GM18520 (cell line): Measurements from ENCODE around the gene EIF3C.
"Not testable (repeated sequence)": the region's sequence is repeated elsewhere in the genome, so short reads cannot be mapped to it uniquely, and the experiment has no call there.

ENCODE experiments used
- ATAC-seq: cut with Tn5 transposase; IDR thresholded peaks from one replicate; pipeline ENCODE4 v1.9.1; 2021; ENCODE audit not compliant: unreplicated experiment

Gene EIF3C

DNA sequence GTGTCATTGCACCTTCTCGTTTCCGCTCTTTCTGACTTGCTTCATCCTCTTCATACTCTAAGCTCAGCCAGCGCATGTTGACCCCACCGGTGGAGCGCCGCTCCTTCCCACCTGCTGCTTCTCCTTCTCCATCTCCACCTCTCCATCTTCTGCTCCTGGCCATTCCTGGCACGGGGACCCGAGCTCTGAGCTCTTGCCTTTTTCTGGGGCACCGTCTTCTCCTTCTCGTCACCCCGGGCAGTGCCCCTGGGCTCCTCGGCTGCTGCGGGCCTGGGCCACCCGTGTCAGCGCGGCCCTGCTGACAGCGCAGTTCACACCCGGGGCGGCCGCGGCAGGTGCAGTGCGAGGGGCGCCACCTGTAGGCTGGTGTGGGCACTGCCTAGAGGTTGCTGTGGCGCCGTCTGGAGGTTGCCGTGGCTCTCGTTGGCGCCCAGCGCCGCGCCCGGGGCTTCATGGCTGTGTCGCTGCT, 38.8 kb downstream of the EIF3C start:
- peak; percentile 92 for ATAC-seq

DNA sequence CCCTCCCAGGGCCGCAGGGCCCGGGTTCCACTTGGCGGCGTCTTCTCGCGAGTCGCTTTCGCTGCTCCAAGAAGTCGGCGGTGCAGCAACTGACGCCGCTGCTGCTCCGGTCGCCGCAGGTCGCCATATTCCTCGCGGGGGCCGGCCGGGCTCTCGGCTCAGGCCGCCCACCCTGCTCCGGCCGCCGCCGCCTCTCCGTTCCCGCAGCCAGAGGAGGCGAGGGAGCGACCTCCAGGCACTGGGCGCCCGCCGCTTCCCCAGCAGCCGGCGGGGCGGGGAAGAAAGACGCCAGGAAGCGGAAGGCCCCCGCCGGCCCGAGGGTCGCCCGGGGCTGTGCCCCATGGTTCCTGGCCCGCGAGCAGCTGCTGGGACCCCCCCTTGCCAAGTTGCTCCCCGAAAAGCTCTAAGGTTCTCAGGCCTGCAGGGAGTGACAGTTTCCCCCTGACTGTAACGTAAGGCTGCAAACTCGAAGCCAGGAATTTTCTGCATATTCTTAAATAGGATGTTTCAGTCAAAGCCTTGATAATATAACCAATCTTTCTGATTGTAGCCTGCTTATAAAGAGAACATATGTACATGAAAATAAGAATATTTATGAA, 39.3 kb downstream of the EIF3C start:
- not testable (repeated sequence) for ATAC-seq

DNA sequence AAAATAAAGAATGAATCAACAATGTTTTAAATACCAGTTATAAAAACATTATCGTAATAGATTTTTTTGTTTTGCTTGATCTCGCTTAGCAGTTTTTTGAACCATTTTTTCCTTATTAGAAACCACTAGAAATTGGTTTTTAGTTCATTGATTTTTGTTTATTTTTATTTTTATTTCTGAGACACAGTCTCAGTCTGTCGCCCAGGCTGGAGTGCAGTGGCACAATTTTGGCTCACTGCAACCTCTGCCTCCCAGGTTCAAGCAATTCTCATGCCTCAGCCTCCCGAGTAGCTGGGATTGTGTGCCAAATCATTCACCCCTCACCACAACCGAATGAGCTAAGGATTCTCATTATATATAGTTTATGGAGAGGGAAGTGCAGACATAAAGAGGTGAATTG, 40.2 kb downstream of the EIF3C start, which contains the start of gene NPIPB9:
NPIPB9 (plus strand) TSS at position 301 of the 400 bp plus-strand sequence.
- not testable (repeated sequence) for ATAC-seq

DNA sequence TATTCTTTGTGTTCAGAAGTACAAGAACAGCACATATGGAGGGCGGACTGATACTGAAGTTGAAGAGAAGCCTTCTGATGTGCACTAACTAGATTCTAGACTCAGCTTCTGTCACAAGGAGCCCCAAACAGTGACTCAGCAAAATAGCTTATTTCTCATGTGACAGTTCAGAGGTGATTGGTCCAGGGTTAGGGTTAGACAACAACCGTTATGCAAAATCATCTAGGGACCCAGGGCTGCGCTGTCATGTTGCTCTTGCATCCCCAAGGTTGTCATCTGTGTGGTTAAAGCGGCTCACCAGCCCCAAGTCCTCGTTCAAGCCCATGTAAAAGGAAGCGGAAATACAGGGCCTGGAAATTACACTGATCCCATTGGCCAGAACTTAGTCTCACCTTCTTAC, 70.4 kb downstream of the EIF3C start:
- not testable (repeated sequence) for ATAC-seq

DNA sequence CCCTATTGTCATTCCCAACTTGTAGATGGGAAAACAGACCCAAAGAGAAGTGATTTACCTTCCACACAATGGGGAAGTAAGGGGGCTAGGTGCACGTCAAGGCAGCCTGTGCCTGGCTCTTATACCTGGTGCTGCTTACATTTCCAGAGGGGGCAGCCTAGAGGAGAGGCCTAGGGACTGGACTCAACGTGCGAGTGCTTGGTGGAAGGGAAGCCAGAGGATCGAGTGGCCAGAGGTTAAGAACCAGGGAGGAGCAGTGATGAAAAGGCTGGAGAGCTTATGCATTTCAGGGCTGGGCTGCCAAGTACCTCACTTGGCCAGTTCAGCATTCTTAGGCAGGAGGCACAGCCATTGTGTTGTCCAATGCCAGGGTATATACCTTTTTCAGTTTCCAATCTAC, 71.1 kb downstream of the EIF3C start:
- not testable (repeated sequence) for ATAC-seq
